NCI-H2196 treated with DMSO at 0.1 percent for 48 hours (cell line): ENCODE measurements around the gene THAP9.

ENCODE experiments used
- DNase-seq: peaks from one replicate; lab custom pipeline; 2025; ENCODE audit not compliant: unreplicated experiment; lab: John Stamatoyannopoulos, UW

THAP9 gene

GRCh38 chr4:82954212-82954611 is 53.7 kb downstream of the THAP9 start:
- no peak for DNase-seq

GRCh38 chr4:82957045-82957444 is 56.5 kb downstream of the THAP9 start:
- DNase-seq: no peak

GRCh38 chr4:82965763-82966162 is 65.2 kb downstream of the THAP9 start:
- DNase-seq: no peak

GRCh38 chr4:82968972-82969371 is 68.4 kb downstream of the THAP9 start:
- DNase-seq: no peak

DNA sequence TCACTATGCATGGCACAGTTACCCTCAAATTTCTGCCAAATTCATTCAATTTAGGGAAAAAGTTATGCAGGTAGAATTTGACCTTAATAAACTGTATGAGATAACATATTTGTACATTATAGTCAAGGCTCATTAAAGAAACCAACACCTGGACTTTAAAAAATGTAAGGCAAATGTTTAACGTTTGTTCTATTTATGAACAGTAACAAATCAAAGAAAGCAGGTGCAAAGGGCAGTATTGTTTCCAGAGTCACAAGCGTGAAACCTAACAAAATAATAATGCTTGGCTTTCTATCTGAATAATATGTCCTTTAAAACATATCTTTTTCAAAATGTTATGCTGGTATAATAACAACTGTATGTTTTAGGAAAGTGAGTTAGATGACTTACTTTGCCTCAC is 68.9 kb downstream of the THAP9 start:
- no peak for DNase-seq
